Lower lobe of right lung (tissue), 2 donors: ENCODE results near the gene TTC28. TPM values are rescaled to one million over a fixed set of nuclear protein-coding genes. Genes with fewer than 3 reads are reported as not detected.

Experiments used
- ATAC-seq, 2 donors: fragments of 200-7000 bp; cut with Tn5 transposase; one replicate each; pipeline ENCODE4 v1.9.1; 2020 to 2022; ENCODE audit warnings: mild to moderate bottlenecking in 2 of 2, moderate library complexity in 2 of 2
- DNase-seq: peaks from one replicate; pipeline ENCODE4 v3.0.0-alpha.2; 2020
- H3K27ac ChIP-seq: fragments of 200-600 bp; one replicate; pipeline ENCODE4 v1.8.0; 2022
- H3K27me3 ChIP-seq: fragments of 200-600 bp; one replicate; pipeline ENCODE4 v1.8.0; 2022; ENCODE audit warnings: low read depth
- H3K36me3 ChIP-seq: fragments of 200-600 bp; one replicate; pipeline ENCODE4 v1.8.0; 2022; ENCODE audit warnings: mild to moderate bottlenecking
- H3K4me1 ChIP-seq: fragments of 200-600 bp; one replicate; pipeline ENCODE4 v1.8.0; 2022
- H3K4me3 ChIP-seq: fragments of 200-600 bp; one replicate; pipeline ENCODE4 v1.8.0; 2022; ENCODE audit warnings: mild to moderate bottlenecking
- H3K9me3 ChIP-seq: fragments of 200-600 bp; one replicate; pipeline ENCODE4 v1.8.0; 2022
- CTCF ChIP-seq: fragments of 200-600 bp; IDR thresholded peaks from one replicate; pipeline ENCODE4 v1.8.0; 2022; ENCODE audit warnings: antibody characterized with exemption, mild to moderate bottlenecking
- intact Hi-C: fragments of 100-400 bp; cut with DNase I; formaldehyde crosslinking; loops from one replicate; pipeline ENCODE4 v1.11.0; 2022
- total RNA-seq: library from RNA; stranded (reverse); fragmentation: NEBNext Ultra II Directional; extraction: Animal tissue kit (Norgen Biotek cat#: 25700); gene quantifications from one replicate; pipeline ENCODE4 v1.2.1, GENCODE V29; 2021
- donor health status: DM: no; HTN: yes; CAD: no; lungs with severe emphysema.

The TTC28 gene
- total RNA-seq, 1 donor from 2014 or later, result 39.6 TPM

GRCh38 chr22:28329186-28330073, 350.2 kb downstream of the TTC28 start:
- Histone ChIP-seq H3K4me3 (no peak overlapping the region), H3K9me3 (no peaks in the 10 kb centered on the region), H3K36me3 (no peaks in the 10 kb centered on the region), H3K4me1 (peaks cover 30% of the 10 kb centered on the region), H3K27ac (no peak overlapping the region), H3K27me3 (no peaks in the 10 kb centered on the region)
- intact Hi-C loops, result no loop called here
- ATAC-seq (no peak), DNase-seq (no peak)
- TF ChIP-seq CTCF, result no peak

GRCh38 chr22:28328756-28329155, 350.9 kb downstream of the TTC28 start:
- intact Hi-C loops, result no loop called here
- ATAC-seq (no peak), DNase-seq (no peak)
- Histone ChIP-seq H3K27ac (no peak overlapping the region), H3K36me3 (no peaks in the 10 kb centered on the region), H3K4me3 (no peak overlapping the region), H3K27me3 (no peaks in the 10 kb centered on the region), H3K4me1 (peaks cover 30% of the 10 kb centered on the region), H3K9me3 (no peaks in the 10 kb centered on the region)
- no peak for TF ChIP-seq CTCF

- Histone ChIP-seq H3K4me3 (no peak overlapping the region), H3K36me3 (no peaks in the 10 kb centered on the region), H3K27ac (no peak overlapping the region), H3K9me3 (no peaks in the 10 kb centered on the region), H3K27me3 (no peaks in the 10 kb centered on the region), H3K4me1 (no peaks in the 10 kb centered on the region)
- no peak for DNase-seq
- intact Hi-C loops, result no loop called here
- TF ChIP-seq CTCF, result no peak
- no peak for ATAC-seq
These were observed 363.6 kb downstream of the TTC28 start for GRCh38 chr22:28316014-28316413.

- Histone ChIP-seq H3K27me3 (no peaks in the 10 kb centered on the region), H3K4me3 (no peak overlapping the region), H3K4me1 (no peaks in the 10 kb centered on the region), H3K9me3 (no peaks in the 10 kb centered on the region), H3K27ac (no peak overlapping the region), H3K36me3 (no peaks in the 10 kb centered on the region)
- no peak for DNase-seq
- ATAC-seq, result no peak
- intact Hi-C loops, result no loop called here
- TF ChIP-seq CTCF, result no peak
These were observed 364.7 kb downstream of the TTC28 start for GRCh38 chr22:28314959-28315358.

GRCh38 chr22:28310299-28310698, 369.3 kb downstream of the TTC28 start:
- DNase-seq (no peak), ATAC-seq (no peak)
- TF ChIP-seq CTCF, result no peak
- Histone ChIP-seq H3K36me3 (no peaks in the 10 kb centered on the region), H3K27me3 (no peaks in the 10 kb centered on the region), H3K4me1 (no peaks in the 10 kb centered on the region), H3K27ac (no peak overlapping the region), H3K9me3 (no peaks in the 10 kb centered on the region), H3K4me3 (no peak overlapping the region)
- intact Hi-C loops, result no loop called here
